ENCODE data around the gene VRK1.

The VRK1 gene

GRCh38 chr14:96792591-96792990 is 4.6 kb upstream of the VRK1 start:
- ATAC-seq = no peak

DNA sequence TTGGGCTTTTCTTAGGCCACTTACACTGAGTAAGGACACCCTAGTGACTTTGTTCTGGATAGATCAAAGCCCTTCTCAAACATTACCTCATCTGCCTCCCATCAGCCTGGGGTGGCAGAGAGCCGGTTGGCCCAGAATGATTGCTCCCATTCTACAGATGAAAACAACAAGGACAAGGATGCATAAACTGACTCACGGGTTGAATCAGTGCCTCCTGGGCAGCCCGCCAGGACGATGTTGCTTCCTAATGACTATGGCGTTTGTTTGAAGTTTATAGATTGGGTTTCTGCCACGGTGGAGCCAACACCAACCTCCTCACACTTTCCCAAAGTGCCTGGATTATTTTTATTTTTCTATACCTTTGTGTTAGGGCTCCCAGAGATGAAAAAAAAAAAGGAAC is 3.6 kb upstream of the VRK1 start:
- no peak for ATAC-seq

GRCh38 chr14:96795109-96795828 is 1.9 kb upstream of the VRK1 start:
- no peak for ATAC-seq

GRCh38 chr14:96797582-96798349 is 584 bp downstream of the VRK1 start:
- ATAC-seq = peak; percentile 11 to 25

GRCh38 chr14:96798956-96799355 is 1.8 kb downstream of the VRK1 start:
- ATAC-seq = no peak

DNA sequence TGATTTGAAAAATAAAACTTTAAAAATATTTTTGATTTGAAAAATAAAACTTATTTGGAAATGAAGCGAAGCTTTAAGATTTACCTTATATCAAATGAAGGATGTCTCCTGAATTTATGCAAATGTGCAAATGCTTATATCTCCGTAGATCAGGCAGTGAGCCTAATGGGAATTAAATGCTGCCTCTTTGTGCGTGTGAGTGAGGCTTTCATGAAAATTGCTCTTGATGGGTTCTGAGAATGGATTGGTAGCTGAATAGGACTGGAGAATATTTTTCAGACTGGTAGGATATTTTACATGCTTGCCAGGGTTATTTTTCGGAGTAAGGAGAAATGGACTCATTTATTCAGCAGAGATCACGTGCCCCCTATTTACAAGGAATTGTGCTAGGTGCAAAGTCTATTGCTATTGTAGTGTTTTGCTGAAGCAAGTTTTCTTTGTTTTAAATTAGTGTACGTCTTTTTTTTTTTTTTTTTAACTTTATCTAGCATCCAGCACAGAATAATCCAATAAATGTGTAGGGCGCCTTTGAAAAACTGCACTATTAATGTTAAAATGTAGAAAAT is 2.4 kb downstream of the VRK1 start:
- no peak for ATAC-seq

GRCh38 chr14:96801931-96802330 is 4.7 kb downstream of the VRK1 start:
- no peak for ATAC-seq

DNA sequence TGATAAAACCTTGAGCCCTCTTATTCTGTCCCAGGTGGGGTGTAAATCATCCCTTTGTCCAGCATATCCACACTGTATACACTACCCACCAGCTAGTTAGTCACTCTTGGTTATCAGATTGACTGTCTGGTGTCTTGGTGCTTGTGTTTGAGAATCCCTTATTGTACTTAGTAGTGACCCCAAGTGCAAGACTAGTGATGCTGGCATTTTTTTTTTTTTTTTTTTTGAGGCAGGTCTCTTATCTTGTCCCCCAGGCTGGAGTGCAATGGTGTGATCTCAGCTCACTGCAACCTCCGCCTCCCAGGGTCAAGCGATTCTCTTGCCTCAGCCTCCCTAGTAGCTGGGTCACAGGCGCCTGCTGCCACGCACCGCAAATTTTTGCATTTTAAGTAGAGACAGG is 5.8 kb downstream of the VRK1 start:
- no peak for ATAC-seq

GRCh38 chr14:96803958-96804357 is 6.8 kb downstream of the VRK1 start:
- no peak for ATAC-seq

- no peak for ATAC-seq
Observed at GRCh38 chr14:96804895-96805294, 7.7 kb downstream of the VRK1 start.

DNA sequence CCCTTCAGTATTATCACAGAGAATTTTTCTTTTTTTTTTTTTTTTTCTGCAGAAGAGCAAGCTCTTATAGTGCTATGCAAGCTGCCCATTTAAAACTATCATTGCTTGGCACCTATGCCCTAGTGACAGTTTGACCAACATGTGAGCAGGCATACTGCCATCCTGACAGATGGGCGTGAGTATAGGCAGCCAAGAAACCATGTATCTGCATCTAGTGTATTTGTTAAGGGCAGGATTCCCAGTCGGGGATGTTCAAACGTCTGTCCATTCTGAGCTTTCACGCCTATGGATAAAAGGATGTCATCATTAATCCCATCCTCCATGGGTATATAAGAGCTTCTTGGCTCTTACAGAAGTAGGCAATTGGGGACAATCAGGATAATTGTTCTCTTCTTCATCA is 8.8 kb downstream of the VRK1 start:
- ATAC-seq = no peak

DNA sequence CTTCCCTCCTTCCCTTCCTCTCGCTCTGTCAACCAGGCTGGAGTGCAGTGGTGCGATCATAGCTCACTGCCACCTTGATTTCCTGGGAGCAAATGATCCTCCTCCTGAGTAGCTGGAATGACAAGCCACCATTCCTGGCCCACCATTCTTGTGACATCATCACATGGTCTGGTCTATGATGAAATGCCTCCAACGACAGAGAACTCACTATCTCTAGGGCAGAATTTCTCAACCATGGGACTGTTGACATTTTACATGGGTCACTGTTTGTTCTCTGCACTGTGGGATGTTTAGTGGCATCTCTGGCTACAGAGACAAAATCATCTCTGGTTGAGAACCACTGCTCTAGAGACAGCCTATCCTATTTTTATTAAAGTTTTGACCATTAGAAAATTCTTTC is 9.7 kb downstream of the VRK1 start:
- no peak for ATAC-seq

- ATAC-seq = no peak
Observed at GRCh38 chr14:96808619-96809406, 11.6 kb downstream of the VRK1 start.

GRCh38 chr14:96811265-96811664 is 14.1 kb downstream of the VRK1 start:
- no peak for ATAC-seq

- ATAC-seq = no peak
Observed at GRCh38 chr14:96811985-96812667, 14.9 kb downstream of the VRK1 start.

GRCh38 chr14:96816281-96816680 is 19.1 kb downstream of the VRK1 start:
- ATAC-seq = no peak

- ATAC-seq = no peak
Observed at GRCh38 chr14:96817750-96818666, 20.8 kb downstream of the VRK1 start.

DNA sequence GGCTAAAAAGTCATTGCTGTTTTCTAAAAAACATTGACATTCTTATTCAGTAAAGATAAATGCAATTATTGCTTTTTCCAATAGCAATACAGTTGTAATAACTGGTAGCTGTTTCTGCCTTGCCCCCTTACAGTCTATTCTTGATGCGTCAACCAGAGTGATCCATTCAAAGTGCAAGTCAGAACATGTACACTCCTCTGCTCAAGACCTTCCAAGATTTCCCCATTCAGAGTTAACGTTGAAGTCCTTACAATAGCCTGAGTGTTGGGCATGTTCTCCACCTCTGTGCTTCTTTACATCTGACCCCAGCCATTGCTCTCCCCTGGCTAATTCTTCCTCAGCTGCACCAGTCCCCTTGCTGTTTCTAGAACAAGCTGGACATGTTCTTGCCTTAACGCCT is 24.3 kb downstream of the VRK1 start:
- ATAC-seq = no peak

DNA sequence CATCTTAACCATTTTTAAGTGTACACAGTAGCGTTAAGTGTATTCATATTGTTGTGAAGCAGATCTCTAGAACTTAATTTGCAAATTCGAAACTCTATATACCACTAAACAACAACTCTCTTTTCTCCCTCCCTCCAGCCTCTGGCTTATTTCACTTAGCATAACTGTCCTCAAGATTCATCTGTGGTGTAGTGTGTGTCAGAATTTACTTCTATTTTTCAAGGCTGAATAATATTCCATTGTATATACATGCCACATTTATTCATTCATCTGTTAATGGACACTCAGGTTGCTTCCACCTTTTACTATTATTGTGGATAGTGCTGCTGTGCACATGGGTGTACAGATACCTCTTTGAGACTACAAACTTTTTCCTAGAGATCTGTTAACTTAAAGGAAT is 26.5 kb downstream of the VRK1 start:
- ATAC-seq = no peak

GRCh38 chr14:96824283-96824682 is 27.1 kb downstream of the VRK1 start:
- no peak for ATAC-seq

- ATAC-seq = no peak
Observed at GRCh38 chr14:96826818-96827217, 29.6 kb downstream of the VRK1 start.

DNA sequence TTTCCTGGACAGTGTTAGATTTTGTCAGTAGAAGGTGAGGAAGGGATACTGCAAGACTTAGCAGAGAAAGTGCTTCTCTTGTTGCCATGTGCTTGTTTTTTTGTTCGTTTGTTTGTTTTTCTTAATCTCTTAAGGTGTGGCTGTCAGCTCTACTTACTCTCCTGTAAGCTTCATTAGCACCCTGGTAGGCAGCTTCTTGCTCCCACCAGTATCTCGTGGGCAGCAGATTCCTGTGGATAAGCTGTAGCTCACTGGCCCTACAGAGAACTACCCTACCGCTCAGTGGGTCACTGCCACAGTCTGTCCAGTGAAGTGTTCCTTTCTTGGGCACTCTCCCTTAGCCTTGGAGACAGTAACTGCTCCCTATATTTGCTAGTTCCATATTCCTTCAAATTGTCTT is 30.1 kb downstream of the VRK1 start:
- no peak for ATAC-seq

Measured in activated CD4-positive, CD25-positive, alpha-beta regulatory T cell treated with anti-CD3 and anti-CD28 coated beads, Interleukin-2, amount 50 U/mL, for 24 hours (primary cell).